Hematopoietic multipotent progenitor cell treated with erythropoietin and hydrocortisone succinate and interleukin-3 and kit ligand, for 6 days (in vitro differentiated cells): Measurements from ENCODE around the gene POU2F3.

Experiments
- DNase-seq: peaks from one replicate; pipeline ENCODE4 v3.0.0-alpha.2; 2015

POU2F3 gene

GRCh38 chr11:120350637-120351036, 110.7 kb downstream of the POU2F3 start:
- no peak for DNase-seq

GRCh38 chr11:120352405-120352804, 112.5 kb downstream of the POU2F3 start:
- DNase-seq: peak; percentile 28

GRCh38 chr11:120354068-120354467, 114.1 kb downstream of the POU2F3 start:
- no peak for DNase-seq

- DNase-seq: no peak
Measured at GRCh38 chr11:120354779-120355178, 114.8 kb downstream of the POU2F3 start.

- DNase-seq: no peak
Measured at GRCh38 chr11:120357620-120358019, 117.7 kb downstream of the POU2F3 start.

- no peak for DNase-seq
Measured at GRCh38 chr11:120358729-120359128, 118.8 kb downstream of the POU2F3 start.

- DNase-seq: no peak
Measured at GRCh38 chr11:120363436-120363835, 123.5 kb downstream of the POU2F3 start.

- DNase-seq: peak; percentile 20
Measured at GRCh38 chr11:120365512-120365911, 125.6 kb downstream of the POU2F3 start.
